ENCODE data around the gene FRAS1.

The FRAS1 gene

GRCh38 chr4:78155616-78156105 is 98.5 kb downstream of the FRAS1 start:
- TF ChIP-seq, protein P1, sequence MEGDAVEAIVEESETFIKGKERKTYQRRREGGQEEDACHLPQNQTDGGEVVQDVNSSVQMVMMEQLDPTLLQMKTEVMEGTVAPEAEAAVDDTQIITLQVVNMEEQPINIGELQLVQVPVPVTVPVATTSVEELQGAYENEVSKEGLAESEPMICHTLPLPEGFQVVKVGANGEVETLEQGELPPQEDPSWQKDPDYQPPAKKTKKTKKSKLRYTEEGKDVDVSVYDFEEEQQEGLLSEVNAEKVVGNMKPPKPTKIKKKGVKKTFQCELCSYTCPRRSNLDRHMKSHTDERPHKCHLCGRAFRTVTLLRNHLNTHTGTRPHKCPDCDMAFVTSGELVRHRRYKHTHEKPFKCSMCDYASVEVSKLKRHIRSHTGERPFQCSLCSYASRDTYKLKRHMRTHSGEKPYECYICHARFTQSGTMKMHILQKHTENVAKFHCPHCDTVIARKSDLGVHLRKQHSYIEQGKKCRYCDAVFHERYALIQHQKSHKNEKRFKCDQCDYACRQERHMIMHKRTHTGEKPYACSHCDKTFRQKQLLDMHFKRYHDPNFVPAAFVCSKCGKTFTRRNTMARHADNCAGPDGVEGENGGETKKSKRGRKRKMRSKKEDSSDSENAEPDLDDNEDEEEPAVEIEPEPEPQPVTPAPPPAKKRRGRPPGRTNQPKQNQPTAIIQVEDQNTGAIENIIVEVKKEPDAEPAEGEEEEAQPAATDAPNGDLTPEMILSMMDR (IDR thresholded peaks at IDR 0.05; ENCODE audit: low read depth, low read length): no peak

DNA sequence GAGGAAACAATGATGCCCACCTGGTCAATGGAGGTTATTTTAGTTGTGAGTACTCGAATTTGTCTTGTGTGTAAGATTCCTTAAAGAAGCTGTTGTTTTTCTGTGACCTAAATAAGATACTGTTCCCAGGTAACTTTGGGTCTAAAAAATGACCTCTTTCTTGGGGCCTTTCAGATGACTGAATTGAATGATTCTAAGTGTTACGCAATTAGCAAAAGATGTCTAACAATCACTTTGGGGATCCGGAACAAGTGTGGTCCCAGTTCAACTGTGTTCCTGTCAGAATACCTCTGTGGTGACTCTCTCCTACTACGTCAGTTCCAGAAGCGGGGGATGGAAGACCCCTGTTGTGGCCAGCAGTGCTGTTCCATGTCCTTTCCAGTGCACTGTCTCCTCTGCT is 99.4 kb downstream of the FRAS1 start:
- TF ChIP-seq, protein P1 (IDR thresholded peaks at IDR 0.05; ENCODE audit: low read depth, low read length): no peak

More at GRCh38 chr4:78155616-78156105, 98.5 kb downstream of the FRAS1 start:
- no peak overlapping the region for H3K4me3 ChIP-seq (ENCODE audit: low read depth, low read length)

DNA sequence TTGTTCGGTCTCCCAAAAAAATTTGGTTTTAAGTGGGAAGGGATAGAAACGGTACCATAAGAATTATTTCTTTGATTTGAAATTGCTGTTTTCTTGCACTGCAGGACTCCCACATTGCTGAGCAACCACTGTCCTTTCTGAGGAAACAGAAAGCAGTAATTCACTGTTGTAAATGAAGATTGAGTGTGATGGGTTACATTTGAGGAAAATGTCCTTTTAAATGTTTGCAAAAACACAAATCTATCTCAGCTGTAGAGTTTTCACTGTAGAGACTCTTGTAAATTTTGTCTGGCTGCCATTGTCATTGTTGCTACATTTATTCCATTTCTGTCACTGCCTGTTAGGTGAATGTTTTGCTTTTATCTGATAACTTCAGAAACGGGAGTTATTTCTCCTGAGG is 105.2 kb downstream of the FRAS1 start:
- TF ChIP-seq, protein P1 (IDR thresholded peaks at IDR 0.05; ENCODE audit: low read depth, low read length): no peak
- H3K4me3 ChIP-seq (ENCODE audit: low read depth, low read length): no peak overlapping the region

More for the DNA sequence above, 99.4 kb downstream of the FRAS1 start:
- no peak overlapping the region for H3K4me3 ChIP-seq (ENCODE audit: low read depth, low read length)

DNA sequence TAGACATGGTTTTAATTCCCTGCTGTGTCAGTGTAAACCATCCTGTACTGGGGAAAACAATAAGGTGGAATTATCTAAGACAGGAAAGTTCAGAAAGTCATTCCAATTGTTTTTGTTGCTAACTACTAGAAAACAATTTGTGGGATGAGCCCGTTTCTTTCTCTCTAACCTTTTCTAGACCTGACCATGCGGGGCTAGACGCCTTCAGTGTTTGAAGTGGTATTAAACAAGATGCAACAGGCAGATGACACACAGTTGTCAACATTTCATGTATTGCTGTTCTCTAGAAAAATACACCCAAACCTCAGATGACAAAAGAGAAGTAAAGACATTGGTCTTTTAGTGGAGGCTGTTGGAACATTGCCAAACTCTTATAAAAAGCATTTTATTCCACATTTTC is 105.7 kb downstream of the FRAS1 start:
- TF ChIP-seq, protein P1 (IDR thresholded peaks at IDR 0.05; ENCODE audit: low read depth, low read length): no peak
- H3K4me3 ChIP-seq (ENCODE audit: low read depth, low read length): no peak overlapping the region

DNA sequence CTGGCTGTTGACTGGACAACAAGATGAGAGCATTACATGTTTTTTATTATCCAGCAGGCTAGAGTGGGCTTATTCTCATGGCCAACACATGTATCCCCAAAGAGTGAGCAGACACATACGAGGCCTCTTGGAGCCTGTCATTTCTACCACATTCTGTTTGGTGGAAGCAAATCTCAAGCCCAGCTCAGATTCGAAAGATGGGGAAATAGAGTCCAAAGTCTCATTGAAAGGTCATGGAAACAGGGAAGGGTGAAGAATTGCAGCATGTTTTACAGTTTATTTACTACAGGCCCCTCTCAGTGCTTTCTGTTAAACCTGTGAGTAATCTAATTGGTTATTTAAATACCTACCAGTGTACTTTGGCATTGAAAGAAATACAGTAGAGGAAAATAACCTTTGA is 108.6 kb downstream of the FRAS1 start:
- TF ChIP-seq, protein P1 (IDR thresholded peaks at IDR 0.05; ENCODE audit: low read depth, low read length): no peak
- no peak overlapping the region for H3K4me3 ChIP-seq (ENCODE audit: low read depth, low read length)

GRCh38 chr4:78166622-78167021 is 109.5 kb downstream of the FRAS1 start:
- H3K4me3 ChIP-seq (ENCODE audit: low read depth, low read length): no peak overlapping the region
- TF ChIP-seq, protein P1 (IDR thresholded peaks at IDR 0.05; ENCODE audit: low read depth, low read length): no peak

- TF ChIP-seq, protein P1 (IDR thresholded peaks at IDR 0.05; ENCODE audit: low read depth, low read length): no peak
- H3K4me3 ChIP-seq (ENCODE audit: low read depth, low read length): no peak overlapping the region
These were observed 110.4 kb downstream of the FRAS1 start for GRCh38 chr4:78167510-78167909.
